ENCODE data around the gene PPP1R10.

The PPP1R10 gene

GRCh38 chr6:30597315-30598144 lies 19.5 kb downstream of the PPP1R10 start:
- DNase-seq, result peak; percentile 85

GRCh38 chr6:30592287-30592686 lies 24.8 kb downstream of the PPP1R10 start:
- no peak for DNase-seq

- no peak for DNase-seq
Measured at GRCh38 chr6:30591008-30591407, 26.0 kb downstream of the PPP1R10 start.

- no peak for DNase-seq
Measured at GRCh38 chr6:30590509-30590908, 26.5 kb downstream of the PPP1R10 start.

- no peak for DNase-seq
Measured at GRCh38 chr6:30589754-30590358, 27.2 kb downstream of the PPP1R10 start.

- no peak for DNase-seq
Measured at GRCh38 chr6:30583921-30584320, 33.1 kb downstream of the PPP1R10 start.

- no peak for DNase-seq
Measured at GRCh38 chr6:30578051-30578450, 39.0 kb downstream of the PPP1R10 start.

- DNase-seq, result no peak
Measured at GRCh38 chr6:30573113-30573512, 43.9 kb downstream of the PPP1R10 start.

- no peak for DNase-seq
Measured at GRCh38 chr6:30572148-30572547, 44.9 kb downstream of the PPP1R10 start.

- no peak for DNase-seq
Measured at GRCh38 chr6:30571762-30572082, 45.3 kb downstream of the PPP1R10 start.

- peak; percentile 99 for DNase-seq
Measured at GRCh38 chr6:30571075-30571761, 45.8 kb downstream of the PPP1R10 start, which contains the start of gene ABCF1. TSS of gene ABCF1 (plus strand) at chr6:30571442. CDS start at chr6:30571488, 46 bp downstream.

- DNase-seq, result peak; percentile 57
Measured at GRCh38 chr6:30570740-30571074, 46.3 kb downstream of the PPP1R10 start.

GRCh38 chr6:30570263-30570662 lies 46.8 kb downstream of the PPP1R10 start:
- DNase-seq, result no peak

GRCh38 chr6:30568245-30568644 lies 48.8 kb downstream of the PPP1R10 start:
- no peak for DNase-seq

- DNase-seq, result no peak
Measured at GRCh38 chr6:30565772-30566171, 51.3 kb downstream of the PPP1R10 start.

- DNase-seq, result no peak
Measured at GRCh38 chr6:30564114-30564513, 52.9 kb downstream of the PPP1R10 start.

- DNase-seq, result no peak
Measured at GRCh38 chr6:30562470-30563425, 54.3 kb downstream of the PPP1R10 start.

- no peak for DNase-seq
Measured at GRCh38 chr6:30560930-30561329, 56.1 kb downstream of the PPP1R10 start.

GRCh38 chr6:30557683-30557981 lies 59.4 kb downstream of the PPP1R10 start:
- peak; percentile 73 for DNase-seq

GRCh38 chr6:30556906-30557682 lies 59.9 kb downstream of the PPP1R10 start, which contains the start of gene PRR3:
TSS of gene PRR3 (plus strand) at chr6:30557295. CDS start at chr6:30557345, 50 bp downstream.
- DNase-seq, result peak; percentile 94

GRCh38 chr6:30556066-30556905 lies 60.8 kb downstream of the PPP1R10 start, which contains the start of gene GNL1:
TSS of gene GNL1 (minus strand) at chr6:30556489. CDS start at chr6:30556203, 286 bp downstream.
- DNase-seq, result peak; percentile 91
